NT2/D1 (cell line): ENCODE results near the gene MOV10.

Experiments used
- DNase-seq: peaks from one replicate; pipeline ENCODE4 v3.0.0-alpha.2; 2011; ENCODE audit warnings: low read depth, low spot score
- H3K27me3 ChIP-seq: 2 replicates; pipeline ENCODE4 v1.6.0; 2011; ENCODE audit warnings: mild to moderate bottlenecking; ENCODE audit not compliant: insufficient read length, insufficient read depth
- H3K36me3 ChIP-seq: 2 replicates; pipeline ENCODE4 v1.6.1; 2011; ENCODE audit warnings: mild to moderate bottlenecking, low read length, mixed read lengths; ENCODE audit not compliant: insufficient read depth, insufficient read length
- H3K4me1 ChIP-seq: 2 replicates; pipeline ENCODE4 v1.5.1; 2011; ENCODE audit not compliant: insufficient read depth, insufficient read length
- H3K4me3 ChIP-seq: 2 replicates; pipeline ENCODE4 v1.5.1; 2011; ENCODE audit warnings: low read depth; ENCODE audit not compliant: insufficient read length
- H3K9ac ChIP-seq: 2 replicates; pipeline ENCODE4 v1.6.0; 2011; ENCODE audit warnings: low read depth; ENCODE audit not compliant: insufficient read length
- H3K9me3 ChIP-seq: 2 replicates; pipeline ENCODE4 v1.5.1; 2011; ENCODE audit warnings: mild to moderate bottlenecking, low read length; ENCODE audit not compliant: insufficient read depth
- SUZ12 ChIP-seq: IDR thresholded peaks from 2 replicates; pipeline ENCODE4 v1.6.1; 2011; ENCODE audit not compliant: insufficient read length, insufficient read depth; ENCODE audit errors: extremely low read depth
- YY1 ChIP-seq: IDR thresholded peaks from 2 replicates; pipeline ENCODE4 v1.6.1; 2011; ENCODE audit not compliant: insufficient read length, insufficient read depth
- ZNF274 ChIP-seq: IDR thresholded peaks from 2 replicates; pipeline ENCODE4 v1.6.1; 2011; ENCODE audit warnings: mild to moderate bottlenecking, low read depth, low read length

MOV10 gene

DNA sequence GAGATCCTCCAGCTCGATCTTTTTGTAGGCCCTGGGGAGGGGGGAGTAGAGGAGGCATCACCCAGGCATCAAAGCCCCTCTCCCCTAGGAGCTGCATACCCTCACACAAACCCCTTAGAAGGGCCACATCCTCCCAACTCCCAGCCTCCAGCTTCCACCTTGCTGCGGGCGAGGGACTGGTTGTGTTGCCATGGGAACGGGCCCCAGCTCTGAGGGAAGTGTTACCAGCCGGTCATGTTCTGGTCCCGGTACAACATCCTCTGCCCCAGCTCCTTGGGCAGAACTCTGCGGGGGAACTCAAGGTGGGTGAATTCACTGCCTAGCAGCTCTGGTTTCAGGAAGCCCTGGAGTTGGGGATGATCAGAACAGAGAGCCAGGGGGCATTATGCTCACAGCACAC is 36.6 kb downstream of the MOV10 start:
- Histone ChIP-seq H3K9me3 (no peaks in the 10 kb centered on the region), H3K36me3 (peaks cover 12% of the 10 kb centered on the region), H3K27me3 (peaks cover 41% of the 10 kb centered on the region), H3K4me1 (peaks cover 16% of the 10 kb centered on the region), H3K4me3 (no peak overlapping the region), H3K9ac (no peak overlapping the region)
- no peak for DNase-seq
- no peak for TF ChIP-seq YY1
- no peak for TF ChIP-seq SUZ12
- TF ChIP-seq ZNF274: no peak

DNA sequence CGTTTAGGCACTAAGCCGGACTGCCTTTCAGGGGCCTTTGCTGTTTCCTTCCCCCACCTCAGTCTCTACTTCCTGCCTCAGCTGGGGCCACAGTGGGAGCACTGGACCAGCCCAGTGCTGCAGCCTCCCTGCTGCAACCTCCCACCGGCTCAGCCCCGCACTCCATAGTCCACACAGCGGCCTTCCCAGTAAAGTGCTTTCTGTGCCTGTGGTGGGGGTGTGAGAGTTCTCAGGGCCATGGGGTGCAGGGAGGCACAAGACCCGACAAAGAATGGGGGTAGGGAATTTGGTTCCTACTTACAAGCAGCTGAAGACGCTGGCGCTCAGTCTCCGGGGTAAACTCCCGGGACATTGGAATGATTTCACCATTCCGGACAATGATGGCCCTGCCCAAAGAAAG is 37.2 kb downstream of the MOV10 start:
- no peak overlapping the region for H3K9ac ChIP-seq
- no peak for DNase-seq
- peaks cover 11% of the 10 kb centered on the region for H3K36me3 ChIP-seq
- TF ChIP-seq YY1 (no peak), SUZ12 (no peak), ZNF274 (no peak)
- H3K4me3 ChIP-seq: no peak overlapping the region
- peaks cover 42% of the 10 kb centered on the region for H3K27me3 ChIP-seq
- no peaks in the 10 kb centered on the region for H3K9me3 ChIP-seq
- peaks cover 19% of the 10 kb centered on the region for H3K4me1 ChIP-seq

DNA sequence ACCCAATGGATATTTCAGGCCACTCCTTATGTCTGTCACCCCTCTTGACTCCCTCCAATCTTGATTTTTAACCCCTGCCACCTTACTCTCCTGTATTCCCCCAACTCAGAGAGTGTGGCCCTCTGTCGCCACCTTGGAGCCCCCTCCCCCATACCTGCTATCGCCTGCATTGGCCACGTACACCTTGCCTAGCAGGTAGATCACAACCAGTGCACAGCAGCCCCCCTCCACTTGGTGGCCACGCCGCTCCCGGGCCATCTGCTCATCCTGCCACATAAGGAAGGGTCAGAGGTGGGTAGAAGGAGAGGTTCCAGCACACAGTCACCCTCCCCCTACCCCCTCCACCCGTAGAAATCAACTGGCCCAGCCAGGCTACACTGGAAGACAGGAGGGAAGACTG is 37.7 kb downstream of the MOV10 start:
- H3K4me3 ChIP-seq: no peak overlapping the region
- H3K36me3 ChIP-seq: peaks cover 11% of the 10 kb centered on the region
- DNase-seq: no peak
- peaks cover 22% of the 10 kb centered on the region for H3K4me1 ChIP-seq
- no peak overlapping the region for H3K9ac ChIP-seq
- no peak for TF ChIP-seq SUZ12
- no peak for TF ChIP-seq ZNF274
- no peak for TF ChIP-seq YY1
- peaks cover 42% of the 10 kb centered on the region for H3K27me3 ChIP-seq
- H3K9me3 ChIP-seq: no peaks in the 10 kb centered on the region

DNA sequence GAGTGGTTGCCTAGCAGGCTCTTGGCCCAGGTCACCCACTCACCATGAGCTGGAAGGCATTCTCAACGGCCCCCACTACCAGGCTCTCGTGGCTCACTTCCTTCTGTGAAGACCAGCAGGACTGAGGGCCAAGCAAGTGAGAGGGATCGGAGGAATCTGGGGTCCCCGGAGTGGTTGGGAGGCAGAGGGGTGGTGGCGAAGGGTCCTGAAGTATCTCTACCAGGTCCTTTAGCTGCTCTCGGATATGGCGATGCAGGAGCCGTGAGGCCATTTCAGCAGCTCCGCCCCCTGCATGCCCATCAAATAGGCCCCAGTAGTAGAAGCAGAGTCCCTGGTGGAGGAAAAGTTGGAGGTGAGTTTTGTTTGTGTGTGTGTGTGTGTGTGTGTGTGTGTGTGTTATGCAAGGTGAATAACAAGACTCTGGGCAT is 38.3 kb downstream of the MOV10 start:
- H3K9me3 ChIP-seq: no peaks in the 10 kb centered on the region
- H3K9ac ChIP-seq: no peak overlapping the region
- H3K27me3 ChIP-seq: peaks cover 42% of the 10 kb centered on the region
- TF ChIP-seq SUZ12: no peak
- no peak for TF ChIP-seq YY1
- no peak for TF ChIP-seq ZNF274
- no peak overlapping the region for H3K4me3 ChIP-seq
- H3K36me3 ChIP-seq: peaks cover 11% of the 10 kb centered on the region
- H3K4me1 ChIP-seq: peaks cover 26% of the 10 kb centered on the region
- DNase-seq: no peak

GRCh38 chr1:112713466-112714312 is 39.2 kb downstream of the MOV10 start:
- no peak for DNase-seq
- H3K4me1 ChIP-seq: peaks cover 26% of the 10 kb centered on the region
- H3K36me3 ChIP-seq: peaks cover 11% of the 10 kb centered on the region
- TF ChIP-seq ZNF274 (no peak), SUZ12 (no peak), YY1 (no peak)
- H3K9ac ChIP-seq: peak overlapping the region; percentile 76
- H3K27me3 ChIP-seq: peaks cover 41% of the 10 kb centered on the region
- H3K9me3 ChIP-seq: no peaks in the 10 kb centered on the region
- peak overlapping the region; percentile 68 for H3K4me3 ChIP-seq

GRCh38 chr1:112714313-112715263 is 40.1 kb downstream of the MOV10 start:
- Histone ChIP-seq H3K27me3 (peaks cover 46% of the 10 kb centered on the region), H3K36me3 (peaks cover 9% of the 10 kb centered on the region), H3K9me3 (no peaks in the 10 kb centered on the region), H3K4me3 (peak overlapping the region; percentile 68), H3K4me1 (peaks cover 26% of the 10 kb centered on the region), H3K9ac (peak overlapping the region; percentile 76)
- no peak for TF ChIP-seq ZNF274
- no peak for TF ChIP-seq YY1
- TF ChIP-seq SUZ12: no peak
- no peak for DNase-seq

GRCh38 chr1:112715264-112716053 is 41.0 kb downstream of the MOV10 start, which contains the start of gene PPM1J:
TSS of gene PPM1J (minus strand) at chr1:112715332. CDS start at chr1:112715301, 31 bp downstream.
- H3K4me1 ChIP-seq: peaks cover 26% of the 10 kb centered on the region
- H3K36me3 ChIP-seq: peaks cover under 1% of the 10 kb centered on the region
- no peaks in the 10 kb centered on the region for H3K9me3 ChIP-seq
- H3K4me3 ChIP-seq: peak within 1 kb of the TSS; percentile 68
- H3K9ac ChIP-seq: peak within 1 kb of the TSS; percentile 76
- DNase-seq: peak; percentile 77
- TF ChIP-seq ZNF274: no peak
- peaks cover 55% of the 10 kb centered on the region for H3K27me3 ChIP-seq
